Left ventricle myocardium superior (tissue), 1 donor: ENCODE measurements around the gene SESN3. TPM values are rescaled to one million over a fixed set of nuclear protein-coding genes. Genes with fewer than 3 reads are reported as not detected.
A peak's percentile ranks its signal among the peaks of the same experiment; 100 is the strongest.

Experiments
- ATAC-seq: fragments of 200-7000 bp; cut with Tn5 transposase; one replicate; pipeline ENCODE4 v1.9.1; 2020; ENCODE audit warnings: mild to moderate bottlenecking, moderate library complexity
- DNase-seq: peaks from one replicate; pipeline ENCODE4 v3.0.0-alpha.2; 2020
- intact Hi-C: fragments of 100-400 bp; cut with micrococcal nuclease; formaldehyde crosslinking; loops from one replicate; pipeline ENCODE4 v1.11.0; 2022
- total RNA-seq: library from RNA; stranded (reverse); fragmentation: NEBNext Ultra II Directional; extraction: Animal tissue kit (Norgen Biotek cat#: 25700); gene quantifications from one replicate; pipeline ENCODE4 v1.2.1, GENCODE V29; 2021
- donor health status: DM: no; HTN: yes; CAD: no; lungs with severe emphysema.

SESN3 gene
- total RNA-seq, 1 donor from 2014 or later: 5.7 TPM

DNA sequence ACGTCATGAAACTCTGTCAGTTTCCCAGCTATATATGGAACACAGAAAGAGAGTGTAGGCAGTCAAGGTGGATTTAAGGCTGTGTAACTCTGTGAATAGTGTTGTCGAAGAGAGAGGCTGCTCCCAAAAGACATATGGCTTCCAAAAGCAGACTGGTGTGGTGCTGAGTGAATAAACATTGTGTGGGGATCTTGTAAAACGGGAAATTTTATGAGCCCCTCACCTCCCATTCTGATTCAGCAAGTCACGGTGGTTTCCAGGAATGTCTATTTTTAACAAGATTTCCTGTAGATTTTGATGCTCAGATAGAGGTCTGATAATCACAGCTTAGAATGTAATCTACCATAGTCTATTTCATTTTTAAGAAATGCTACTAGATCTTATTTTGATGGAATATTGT is 67.9 kb downstream of the SESN3 start:
- intact Hi-C loops: no loop called here
- DNase-seq (no peak), ATAC-seq (no peak)

GRCh38 chr11:95161248-95161647 is 69.8 kb downstream of the SESN3 start:
- DNase-seq (no peak), ATAC-seq (no peak)
- intact Hi-C loops: no loop called here

DNA sequence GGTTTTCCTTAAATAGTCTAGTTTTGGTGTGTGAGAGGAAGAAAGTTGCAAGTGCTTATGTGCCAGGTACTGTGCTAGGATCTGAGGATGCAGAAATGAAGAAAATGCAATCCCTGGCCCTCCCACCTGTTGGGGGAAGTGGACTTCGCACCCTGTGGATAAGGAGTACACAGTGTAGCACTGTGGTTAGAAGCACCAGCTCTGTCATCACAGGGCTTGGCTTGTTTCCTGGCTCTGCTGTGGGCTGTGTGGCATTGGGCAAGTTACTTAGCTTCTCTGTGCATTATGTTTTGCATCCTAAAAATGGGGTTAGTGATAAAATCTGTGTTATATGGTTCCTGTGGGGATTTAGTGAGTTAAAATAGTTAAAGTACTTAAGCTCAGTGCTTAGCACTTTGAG is 73.2 kb downstream of the SESN3 start:
- intact Hi-C loops: loop anchor here (2.0 kb wide), 1 partner anchor 553 kb away; no protein-coding TSS in a partner anchor
- ATAC-seq (no peak), DNase-seq (no peak)

DNA sequence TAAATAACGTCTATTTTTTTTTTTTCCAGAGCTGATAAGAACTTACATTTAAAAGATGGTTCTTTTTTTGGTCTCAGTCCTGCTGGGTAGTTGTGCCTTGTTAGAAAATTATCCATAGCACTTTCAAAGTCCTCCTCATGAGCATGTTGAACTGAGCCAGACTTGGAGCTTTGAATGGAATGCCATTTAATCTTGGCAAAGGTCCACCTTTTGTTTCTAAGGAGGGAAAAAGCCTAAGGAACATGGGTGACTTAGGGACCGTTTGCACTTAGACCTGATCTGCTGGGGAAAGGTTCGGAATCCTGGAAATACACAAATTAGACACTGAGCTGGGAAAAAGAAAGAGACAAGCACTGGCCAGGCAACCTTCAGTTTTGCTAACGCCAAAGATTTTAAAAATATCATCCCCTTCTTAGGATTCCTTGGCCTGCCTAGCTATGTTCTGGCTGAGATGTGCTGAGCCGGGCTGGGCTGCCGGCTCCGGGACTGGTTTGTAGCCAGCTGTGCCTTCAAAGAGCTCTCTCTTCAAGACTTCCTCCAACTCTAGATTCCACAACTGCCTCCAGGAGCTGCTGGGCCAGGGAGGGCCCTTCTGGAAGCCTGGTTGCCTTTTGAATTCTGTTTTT is 74.0 kb downstream of the SESN3 start:
- ATAC-seq: peak; percentile 84
- intact Hi-C loops: loop anchor here (2.0 kb wide), 1 partner anchor 554 kb away; no protein-coding TSS in a partner anchor
- peak; percentile 47 for DNase-seq

DNA sequence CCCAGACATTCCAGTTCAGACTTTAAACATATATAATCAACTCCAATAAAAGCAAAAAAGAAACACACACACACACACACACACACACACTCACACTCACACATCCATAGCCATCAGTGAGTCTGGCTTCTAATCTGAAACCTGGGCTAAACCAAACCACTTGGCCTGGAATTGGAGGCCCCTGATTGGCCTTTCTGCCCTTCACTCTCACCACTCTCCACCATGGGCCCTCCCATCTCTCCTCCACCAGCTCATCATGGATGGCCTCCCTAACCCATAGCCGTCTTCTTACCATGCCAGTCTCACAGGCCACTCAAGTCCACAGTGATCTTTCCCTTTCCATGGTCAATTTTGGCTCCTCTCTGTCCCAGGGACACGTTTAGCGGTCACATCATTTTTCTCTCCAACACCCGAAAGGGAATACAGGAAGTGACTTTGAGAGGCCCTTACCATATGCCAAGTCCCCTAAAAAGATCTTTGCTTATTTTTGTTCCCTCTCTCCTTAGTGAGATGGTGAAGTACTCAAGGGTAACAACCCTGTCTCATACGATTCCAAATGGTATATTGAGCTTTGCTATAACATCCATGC is 74.8 kb downstream of the SESN3 start:
- no peak for DNase-seq
- intact Hi-C loops: loop anchor here (2.0 kb wide), 1 partner anchor 555 kb away; no protein-coding TSS in a partner anchor
- ATAC-seq: no peak

GRCh38 chr11:95155385-95155784 is 75.6 kb downstream of the SESN3 start:
- no peak for DNase-seq
- no peak for ATAC-seq
- intact Hi-C loops: loop anchor here (2.0 kb wide), 1 partner anchor 609 kb away; no protein-coding TSS in a partner anchor

GRCh38 chr11:95154514-95154913 is 76.5 kb downstream of the SESN3 start:
- no peak for ATAC-seq
- no peak for DNase-seq
- intact Hi-C loops: loop anchor here (2.0 kb wide), 1 partner anchor 610 kb away; no protein-coding TSS in a partner anchor

- intact Hi-C loops: loop anchor here (2.0 kb wide), 1 partner anchor 611 kb away; no protein-coding TSS in a partner anchor
- DNase-seq: no peak
- no peak for ATAC-seq
These were observed 77.2 kb downstream of the SESN3 start for GRCh38 chr11:95153857-95154246.

DNA sequence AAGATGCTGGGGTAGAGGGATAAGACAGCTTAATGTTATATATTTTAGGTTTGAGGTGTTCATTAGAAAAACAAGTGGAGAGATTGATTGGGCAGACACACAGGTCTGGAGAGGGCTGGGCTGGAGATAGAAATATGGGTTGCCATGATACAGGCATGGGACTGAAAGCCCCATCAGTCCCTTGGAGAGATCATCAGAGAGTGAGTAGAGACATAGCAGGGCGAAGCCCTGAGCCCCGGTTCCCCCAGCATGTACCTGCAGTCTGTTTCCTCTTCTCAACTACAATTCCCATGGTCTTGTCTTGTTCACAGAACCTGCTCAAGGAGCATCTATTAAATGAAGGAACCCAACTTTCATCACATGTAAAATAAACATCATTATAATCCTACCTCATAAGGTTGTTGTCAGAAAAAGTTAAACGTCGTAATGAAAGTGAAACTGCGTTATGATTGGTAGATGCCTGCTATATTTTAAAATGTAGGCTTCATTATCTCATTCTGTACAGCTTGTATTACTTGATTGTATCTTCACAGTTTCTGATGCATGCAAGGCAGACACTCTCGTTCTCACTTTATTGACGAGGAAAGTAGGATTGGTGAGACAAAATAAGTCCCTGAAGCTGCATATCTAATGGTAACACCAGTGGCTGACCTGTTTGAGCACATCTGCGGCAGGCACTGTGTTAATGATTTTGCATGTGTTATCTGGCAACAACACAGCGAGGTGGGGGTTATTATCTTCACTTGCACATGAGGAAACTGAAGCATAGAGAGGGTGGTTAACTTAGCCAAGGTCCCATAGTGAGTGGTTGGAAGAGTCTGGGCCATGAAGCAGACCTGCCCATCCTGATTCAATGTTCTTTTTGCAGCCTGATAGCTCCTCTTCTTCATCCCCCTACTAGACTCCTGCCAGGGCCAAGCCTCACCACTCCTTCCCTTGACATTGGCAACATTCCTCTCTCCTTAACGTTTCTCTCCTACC is 77.8 kb downstream of the SESN3 start:
- ATAC-seq (no peak), DNase-seq (no peak)
- intact Hi-C loops: no loop called here

- intact Hi-C loops: no loop called here
- DNase-seq: peak; percentile 93
- ATAC-seq: peak; percentile 94
These were observed 79.9 kb downstream of the SESN3 start for GRCh38 chr11:95150956-95151684.

- ATAC-seq (peak; percentile 18), DNase-seq (peak; percentile 52)
- intact Hi-C loops: loop anchor here (10.0 kb wide), 1 partner anchor 55 kb away; no protein-coding TSS in a partner anchor
These were observed 81.2 kb downstream of the SESN3 start for GRCh38 chr11:95149651-95150364.

GRCh38 chr11:95148938-95149337 is 82.1 kb downstream of the SESN3 start:
- DNase-seq (no peak), ATAC-seq (no peak)
- intact Hi-C loops: loop anchor here (10.0 kb wide), 1 partner anchor 54 kb away; no protein-coding TSS in a partner anchor

DNA sequence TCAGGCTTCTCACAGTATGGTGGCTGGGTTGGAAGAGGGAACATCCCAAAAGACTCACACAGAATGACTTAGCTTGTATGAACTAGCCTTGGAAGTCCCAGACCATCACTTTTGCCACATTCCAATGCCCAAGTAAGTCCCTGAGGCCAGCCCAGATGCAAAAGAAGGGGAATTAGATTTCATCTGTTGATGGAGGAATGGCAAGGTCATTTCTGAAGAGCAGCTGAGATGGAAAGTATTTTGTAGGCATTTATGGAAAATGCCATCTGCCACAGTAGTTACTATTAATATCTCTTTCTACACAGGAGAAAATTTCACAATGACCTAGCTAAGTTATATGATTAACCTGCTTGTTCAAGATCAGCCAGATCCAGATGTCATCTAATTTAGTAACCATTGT is 82.6 kb downstream of the SESN3 start:
- intact Hi-C loops: loop anchor here (10.0 kb wide), 1 partner anchor 54 kb away; no protein-coding TSS in a partner anchor
- ATAC-seq: no peak
- DNase-seq: no peak

- intact Hi-C loops: loop anchor here (10.0 kb wide), 1 partner anchor 53 kb away; no protein-coding TSS in a partner anchor
- DNase-seq (no peak), ATAC-seq (no peak)
These were observed 83.6 kb downstream of the SESN3 start for GRCh38 chr11:95147364-95147905.

DNA sequence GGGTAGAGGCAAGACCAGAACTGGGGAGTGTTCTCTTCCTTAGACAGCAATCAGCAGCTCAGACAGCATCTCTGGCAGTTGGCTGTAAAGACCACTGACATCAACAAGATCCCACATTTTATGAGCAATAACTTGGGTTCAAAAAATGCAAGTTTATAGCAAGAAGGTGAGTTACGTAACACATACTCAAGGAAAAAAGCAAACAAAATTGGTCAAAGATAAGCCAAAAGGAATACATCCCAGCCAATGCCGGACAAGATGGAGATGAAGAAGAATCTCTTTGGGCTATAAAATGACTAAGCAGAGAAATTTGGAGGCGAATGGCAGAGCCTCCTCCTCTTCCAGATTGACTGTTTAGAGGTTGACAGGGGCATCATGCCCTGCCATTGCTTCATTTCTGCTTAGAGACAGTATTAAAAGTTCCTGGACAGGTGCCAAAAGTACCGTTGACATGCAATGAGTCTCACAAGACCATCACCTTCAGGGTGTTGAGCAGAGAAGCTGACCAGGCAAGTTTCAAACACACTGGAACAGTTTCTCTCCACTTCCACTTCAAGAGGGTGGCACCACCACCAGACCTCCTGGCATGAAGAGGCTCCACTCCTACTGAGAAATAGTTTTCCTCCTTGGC is 85.5 kb downstream of the SESN3 start:
- ATAC-seq (no peak), DNase-seq (no peak)
- intact Hi-C loops: loop anchor here (10.0 kb wide), 1 partner anchor 51 kb away; no protein-coding TSS in a partner anchor

DNA sequence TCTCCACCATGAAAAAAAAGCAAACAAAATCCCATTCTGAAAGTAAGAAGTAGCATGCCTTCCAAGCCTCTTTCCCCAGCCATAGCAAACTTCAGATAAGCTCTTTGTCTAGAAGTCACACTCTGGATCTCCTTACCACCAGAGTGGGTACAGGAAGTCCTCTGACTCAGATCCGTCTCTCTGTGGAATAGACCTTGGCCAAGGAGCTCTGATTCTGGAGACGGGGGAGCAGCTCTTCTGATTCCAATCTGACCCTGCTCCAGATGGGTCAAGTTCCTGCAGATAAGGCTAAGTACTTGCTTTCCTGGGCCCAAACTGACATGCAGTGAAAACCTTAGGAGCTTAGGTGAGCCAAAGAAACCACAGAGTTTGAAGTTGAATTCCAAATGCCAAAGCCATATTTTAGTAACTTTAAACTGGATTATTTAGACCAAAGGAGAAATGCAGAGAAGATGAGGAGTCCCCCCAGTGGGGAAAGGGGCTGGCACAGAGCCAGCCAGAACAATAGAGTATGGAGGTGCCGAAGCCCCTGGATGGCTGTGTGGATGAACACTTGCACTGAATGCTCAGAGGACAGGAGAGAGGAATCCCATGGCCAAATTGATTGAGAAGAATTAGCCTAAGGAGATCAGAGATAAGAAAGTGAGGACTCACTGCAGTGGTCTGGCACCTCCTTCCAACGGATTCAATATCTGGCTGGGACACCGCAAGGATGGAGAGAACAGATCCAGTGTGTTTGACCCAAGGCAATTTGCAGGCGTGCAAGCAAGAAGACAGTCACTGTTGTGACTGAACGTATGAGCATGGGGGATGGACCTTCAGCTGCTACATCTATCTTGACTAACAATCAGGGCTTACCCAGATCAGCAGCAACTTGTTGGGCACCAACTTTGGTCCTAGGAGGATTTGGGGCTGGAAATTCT is 86.4 kb downstream of the SESN3 start:
- intact Hi-C loops: loop anchor here (10.0 kb wide), 1 partner anchor 50 kb away; no protein-coding TSS in a partner anchor
- DNase-seq (no peak), ATAC-seq (no peak)
